Activated CD4-positive, alpha-beta T cell treated with anti-CD3 and anti-CD28 coated beads, Interleukin-2, amount 50 U/mL, for 16 hours (primary cell): Measurements from ENCODE around the gene CHMP3.
"Not testable (repeated sequence)": the region's sequence is repeated elsewhere in the genome, so short reads cannot be mapped to it uniquely, and the experiment has no call there.

Experiments used
- DNase-seq: peaks from one replicate; pipeline ENCODE4 v3.0.0-alpha.2; 2020

CHMP3 gene

GRCh38 chr2:86548913-86549396 is 14.3 kb downstream of the CHMP3 start:
- DNase-seq = not testable (repeated sequence)

GRCh38 chr2:86548165-86548912 is 14.9 kb downstream of the CHMP3 start:
- DNase-seq = not testable (repeated sequence)

- not testable (repeated sequence) for DNase-seq
Measured at GRCh38 chr2:86545296-86545924, 17.8 kb downstream of the CHMP3 start.

GRCh38 chr2:86544278-86545099 is 18.8 kb downstream of the CHMP3 start:
- DNase-seq = not testable (repeated sequence)

GRCh38 chr2:86543793-86544192 is 19.4 kb downstream of the CHMP3 start:
- no peak for DNase-seq

GRCh38 chr2:86543335-86543734 is 19.9 kb downstream of the CHMP3 start:
- DNase-seq = no peak

GRCh38 chr2:86542814-86543213 is 20.4 kb downstream of the CHMP3 start:
- DNase-seq = no peak

GRCh38 chr2:86541334-86541733 is 21.9 kb downstream of the CHMP3 start:
- DNase-seq = no peak

GRCh38 chr2:86533589-86533988 is 29.7 kb downstream of the CHMP3 start:
- no peak for DNase-seq

- no peak for DNase-seq
Measured at GRCh38 chr2:86525421-86526340, 37.6 kb downstream of the CHMP3 start.

GRCh38 chr2:86523491-86523890 is 39.8 kb downstream of the CHMP3 start:
- no peak for DNase-seq

- no peak for DNase-seq
Measured at GRCh38 chr2:86522711-86523110, 40.5 kb downstream of the CHMP3 start.

- DNase-seq = no peak
Measured at GRCh38 chr2:86521922-86522321, 41.3 kb downstream of the CHMP3 start.

- DNase-seq = no peak
Measured at GRCh38 chr2:86520153-86520552, 43.1 kb downstream of the CHMP3 start.

GRCh38 chr2:86519349-86519748 is 43.9 kb downstream of the CHMP3 start:
- no peak for DNase-seq

GRCh38 chr2:86518481-86518880 is 44.8 kb downstream of the CHMP3 start:
- no peak for DNase-seq

GRCh38 chr2:86513948-86514660 is 49.1 kb downstream of the CHMP3 start:
- DNase-seq = no peak

GRCh38 chr2:86512892-86513291 is 50.4 kb downstream of the CHMP3 start:
- no peak for DNase-seq

- no peak for DNase-seq
Measured at GRCh38 chr2:86512034-86512433, 51.2 kb downstream of the CHMP3 start.

GRCh38 chr2:86510436-86510933 is 52.8 kb downstream of the CHMP3 start:
- no peak for DNase-seq

GRCh38 chr2:86507600-86507999 is 55.6 kb downstream of the CHMP3 start:
- DNase-seq = no peak
